ENCODE results near the gene GPR132.

DNA sequence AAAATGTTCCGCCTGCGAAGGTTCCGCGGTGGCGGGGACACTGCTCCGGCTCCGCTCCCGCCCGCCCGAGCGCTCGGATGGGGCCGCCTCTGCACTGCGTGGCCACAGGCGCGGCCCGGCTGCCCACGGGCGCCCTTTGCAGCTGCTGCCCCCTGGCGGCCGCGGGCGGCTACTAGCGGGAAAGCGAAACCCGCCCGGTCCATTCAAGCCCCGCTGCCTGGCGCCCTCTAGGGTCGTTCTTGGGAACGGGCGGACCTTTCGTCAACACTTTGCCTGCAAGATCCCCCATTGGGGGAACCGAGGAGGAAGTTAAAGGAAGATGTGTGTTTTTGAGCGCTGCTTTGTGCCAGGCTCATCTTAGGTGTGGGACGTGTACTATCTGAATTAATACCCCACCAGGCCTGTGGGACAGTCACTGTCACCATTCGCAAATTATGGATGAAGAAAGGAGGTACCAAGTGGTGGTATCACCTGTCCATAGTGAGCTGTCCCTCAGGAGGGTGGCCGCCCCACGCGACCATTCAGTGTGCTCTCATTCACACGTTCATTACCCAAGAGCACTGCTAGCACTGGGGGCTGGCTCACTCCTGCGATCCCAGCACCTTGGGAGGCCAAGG is 19.4 kb downstream of the GPR132 start:
- TF ChIP-seq, protein P1, sequence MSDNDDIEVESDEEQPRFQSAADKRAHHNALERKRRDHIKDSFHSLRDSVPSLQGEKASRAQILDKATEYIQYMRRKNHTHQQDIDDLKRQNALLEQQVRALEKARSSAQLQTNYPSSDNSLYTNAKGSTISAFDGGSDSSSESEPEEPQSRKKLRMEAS (IDR thresholded peaks at IDR 0.05): no peak
- no peak for TF ChIP-seq POLR2A (IDR thresholded peaks at IDR 0.05; ENCODE audit: control extremely low read depth in 1 of 2, low read depth in 2 of 2, low read length in 2 of 2)
- no peak for TF ChIP-seq RBBP5 (IDR thresholded peaks at IDR 0.05; ENCODE audit: borderline replicate concordance, low read depth, low read length)
- 0 out of 2 replicates have a peak, but pooled peaks have one; percentile 27 for TF ChIP-seq RXRA (IDR thresholded peaks at IDR 0.05; ENCODE audit: insufficient read depth, low read depth, low read length)
- no peak for TF ChIP-seq HDAC6 (IDR thresholded peaks at IDR 0.05; ENCODE audit: low read depth, low read length)
- TF ChIP-seq, protein P2, sequence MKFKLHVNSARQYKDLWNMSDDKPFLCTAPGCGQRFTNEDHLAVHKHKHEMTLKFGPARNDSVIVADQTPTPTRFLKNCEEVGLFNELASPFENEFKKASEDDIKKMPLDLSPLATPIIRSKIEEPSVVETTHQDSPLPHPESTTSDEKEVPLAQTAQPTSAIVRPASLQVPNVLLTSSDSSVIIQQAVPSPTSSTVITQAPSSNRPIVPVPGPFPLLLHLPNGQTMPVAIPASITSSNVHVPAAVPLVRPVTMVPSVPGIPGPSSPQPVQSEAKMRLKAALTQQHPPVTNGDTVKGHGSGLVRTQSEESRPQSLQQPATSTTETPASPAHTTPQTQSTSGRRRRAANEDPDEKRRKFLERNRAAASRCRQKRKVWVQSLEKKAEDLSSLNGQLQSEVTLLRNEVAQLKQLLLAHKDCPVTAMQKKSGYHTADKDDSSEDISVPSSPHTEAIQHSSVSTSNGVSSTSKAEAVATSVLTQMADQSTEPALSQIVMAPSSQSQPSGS (IDR thresholded peaks at IDR 0.05; ENCODE audit: low read length): no peak
- no peak for TF ChIP-seq POLR2AphosphoS5 (IDR thresholded peaks at IDR 0.05; ENCODE audit: low read depth, low read length)
- TF ChIP-seq JUN (IDR thresholded peaks at IDR 0.05; ENCODE audit: low read depth, low read length): no peak
- no peak for TF ChIP-seq CEBPB (IDR thresholded peaks at IDR 0.05; ENCODE audit: low read depth, low read length)
- TF ChIP-seq EP300 (IDR thresholded peaks at IDR 0.05; ENCODE audit: borderline replicate concordance in 1 of 2, low read depth in 2 of 2, low read length in 2 of 2): peak in 1 of 2 experiments; percentile 39; a peak in 1 of 3 replicates
- TF ChIP-seq, protein P3, sequence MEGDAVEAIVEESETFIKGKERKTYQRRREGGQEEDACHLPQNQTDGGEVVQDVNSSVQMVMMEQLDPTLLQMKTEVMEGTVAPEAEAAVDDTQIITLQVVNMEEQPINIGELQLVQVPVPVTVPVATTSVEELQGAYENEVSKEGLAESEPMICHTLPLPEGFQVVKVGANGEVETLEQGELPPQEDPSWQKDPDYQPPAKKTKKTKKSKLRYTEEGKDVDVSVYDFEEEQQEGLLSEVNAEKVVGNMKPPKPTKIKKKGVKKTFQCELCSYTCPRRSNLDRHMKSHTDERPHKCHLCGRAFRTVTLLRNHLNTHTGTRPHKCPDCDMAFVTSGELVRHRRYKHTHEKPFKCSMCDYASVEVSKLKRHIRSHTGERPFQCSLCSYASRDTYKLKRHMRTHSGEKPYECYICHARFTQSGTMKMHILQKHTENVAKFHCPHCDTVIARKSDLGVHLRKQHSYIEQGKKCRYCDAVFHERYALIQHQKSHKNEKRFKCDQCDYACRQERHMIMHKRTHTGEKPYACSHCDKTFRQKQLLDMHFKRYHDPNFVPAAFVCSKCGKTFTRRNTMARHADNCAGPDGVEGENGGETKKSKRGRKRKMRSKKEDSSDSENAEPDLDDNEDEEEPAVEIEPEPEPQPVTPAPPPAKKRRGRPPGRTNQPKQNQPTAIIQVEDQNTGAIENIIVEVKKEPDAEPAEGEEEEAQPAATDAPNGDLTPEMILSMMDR (IDR thresholded peaks at IDR 0.05; ENCODE audit: control extremely low read depth in 1 of 3, insufficient read depth in 1 of 3, low read depth in 1 of 3, low read length in 3 of 3): peak; percentile 99 to 100 (median 99)
- TF ChIP-seq HDAC2 (IDR thresholded peaks at IDR 0.05; ENCODE audit: borderline replicate concordance in 1 of 2, low read depth in 2 of 2, low read length in 2 of 2): peak; percentile 38 to 94; a peak in 1 of 4 replicates

Data from H1 (cell line).